Activated T-helper 9 cell treated with anti-CD3 and anti-CD28 coated beads, Interleukin-2, amount 50 U/mL, for 16 hours (primary cell): ENCODE measurements around the gene A4GNT.
"Not testable (repeated sequence)": the region's sequence is repeated elsewhere in the genome, so short reads cannot be mapped to it uniquely, and the experiment has no call there.

Experiments
- DNase-seq: peaks from one replicate; pipeline ENCODE4 v3.0.0-alpha.2; 2020; ENCODE audit warnings: low read depth

A4GNT gene

GRCh38 chr3:138132239-138132638 is at the start of gene A4GNT:
Gene A4GNT (minus strand): TSS chr3:138132390. CDS start chr3:138131256, 1,134 bp downstream.
- DNase-seq = no peak

- DNase-seq = no peak
Measured at GRCh38 chr3:138180375-138181029, 48.3 kb upstream of the A4GNT start.

DNA sequence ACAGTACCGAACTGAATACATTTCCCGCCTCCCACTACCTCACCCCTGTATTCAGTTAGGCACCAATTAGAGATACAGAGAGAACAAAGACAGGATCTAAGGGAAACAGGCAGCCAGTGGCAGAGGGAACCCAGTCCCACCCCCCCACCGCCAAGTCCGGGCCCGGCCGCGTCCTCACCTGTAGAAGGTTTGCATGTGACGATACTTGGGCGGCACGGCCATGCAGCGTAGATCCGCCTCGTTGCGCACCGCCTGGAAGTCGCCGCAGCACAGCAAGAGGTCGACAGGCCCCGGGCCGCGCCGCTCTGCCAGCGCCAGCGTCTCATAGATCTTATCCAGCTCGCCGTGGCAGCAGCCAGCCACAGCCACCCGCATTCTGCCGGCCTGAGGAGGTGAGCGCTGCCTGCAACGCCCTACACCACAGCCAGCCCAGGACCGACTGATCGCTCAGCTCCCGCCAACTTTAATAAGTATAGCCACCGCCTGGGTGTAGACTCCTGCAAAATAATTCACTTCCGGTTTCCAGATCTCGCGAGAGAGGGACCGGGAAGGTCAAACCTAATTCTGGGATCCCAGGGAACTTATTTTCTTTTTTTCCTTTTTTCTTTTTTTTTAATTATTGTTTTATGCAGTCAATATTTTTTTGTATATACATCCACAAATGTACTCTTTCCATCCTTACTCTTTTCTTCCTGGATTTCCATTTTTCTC is 42.4 kb upstream of the A4GNT start, which contains the start of gene DBR1:
Gene DBR1 (minus strand): TSS at position 501 of the 711 bp plus-strand sequence. CDS start 126 bp downstream, at position 375.
- DNase-seq = peak; percentile 55

GRCh38 chr3:138173769-138174420 is 41.7 kb upstream of the A4GNT start:
- no peak for DNase-seq

DNA sequence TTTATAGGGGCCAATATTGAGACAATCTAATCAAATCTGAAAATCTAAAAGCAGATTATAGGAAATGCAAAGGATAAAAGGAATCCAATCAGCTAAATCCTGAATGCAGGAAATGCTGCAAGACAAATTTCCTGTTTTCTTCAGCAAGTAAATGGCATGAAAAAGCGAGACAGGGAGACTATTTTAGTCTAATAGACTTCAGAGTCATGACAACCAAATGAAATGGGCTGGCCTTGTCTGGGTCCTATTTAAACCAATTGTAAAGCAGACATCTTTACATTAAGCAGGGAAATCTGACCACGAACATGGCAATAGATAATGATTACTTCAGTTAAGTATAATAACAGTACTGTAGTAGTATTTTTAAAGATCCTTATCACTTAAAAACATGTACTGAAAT is 40.4 kb upstream of the A4GNT start:
- no peak for DNase-seq

DNA sequence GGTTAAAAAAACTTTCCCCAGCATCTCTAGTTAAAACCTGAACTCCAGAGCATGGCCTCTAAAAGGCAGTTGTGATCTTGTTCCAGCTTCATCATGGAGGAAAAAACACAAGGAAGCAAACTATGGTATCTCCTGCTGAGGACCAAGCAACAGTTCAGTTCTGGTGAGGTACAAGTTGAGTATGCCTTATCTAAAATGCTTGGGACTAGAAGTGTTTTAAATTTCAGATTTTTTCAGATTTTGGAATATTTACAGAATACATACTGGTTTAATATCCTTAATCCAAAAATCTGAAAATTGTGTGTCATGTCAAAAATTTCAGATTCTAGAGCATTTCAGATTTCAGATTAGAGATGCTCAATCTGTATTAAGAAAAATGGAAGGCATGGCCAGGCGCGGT is 32.9 kb upstream of the A4GNT start:
- no peak for DNase-seq

DNA sequence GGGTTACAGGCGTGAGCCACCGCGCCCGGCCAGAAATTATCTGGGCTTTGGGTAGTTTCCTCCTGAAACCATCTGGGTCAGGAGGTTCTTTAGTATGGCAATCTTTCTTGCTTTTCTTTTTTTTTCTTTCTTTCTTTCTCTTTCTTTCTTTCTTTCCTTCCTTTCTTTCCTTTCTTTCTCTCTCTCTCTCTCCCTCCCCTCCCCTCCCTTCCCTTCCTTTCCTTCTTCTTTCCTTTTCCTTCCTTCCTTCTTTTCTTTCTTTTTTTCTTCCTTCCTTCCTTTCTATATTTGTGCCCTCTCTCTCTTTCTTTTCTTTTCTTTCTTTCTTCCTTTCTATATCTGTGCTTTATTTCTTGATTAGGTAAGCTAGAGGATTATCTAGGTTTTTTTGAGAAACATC is 25.6 kb upstream of the A4GNT start:
- DNase-seq = no peak

DNA sequence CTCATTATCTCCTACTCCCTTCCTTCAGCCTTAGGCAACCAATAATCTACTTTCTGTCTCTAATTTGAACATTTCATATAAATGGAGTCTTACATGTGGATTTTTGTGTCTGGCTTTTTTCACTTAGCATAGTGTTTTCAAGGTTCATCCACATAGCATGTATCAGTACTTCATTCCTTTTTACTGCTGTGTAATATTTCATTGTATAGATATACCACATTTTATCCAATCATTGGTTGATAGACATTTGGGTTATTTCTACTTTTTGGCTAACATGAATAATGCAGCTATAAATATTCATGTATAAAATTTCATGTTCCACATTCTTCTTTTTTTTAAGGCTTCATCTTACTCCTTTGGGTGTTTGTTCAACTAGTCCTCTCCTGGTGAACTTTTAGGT is 22.3 kb upstream of the A4GNT start:
- DNase-seq = no peak

- no peak for DNase-seq
Measured at GRCh38 chr3:138148503-138148902, 16.3 kb upstream of the A4GNT start.

GRCh38 chr3:138142181-138142580 is 10.0 kb upstream of the A4GNT start:
- DNase-seq = not testable (repeated sequence)

DNA sequence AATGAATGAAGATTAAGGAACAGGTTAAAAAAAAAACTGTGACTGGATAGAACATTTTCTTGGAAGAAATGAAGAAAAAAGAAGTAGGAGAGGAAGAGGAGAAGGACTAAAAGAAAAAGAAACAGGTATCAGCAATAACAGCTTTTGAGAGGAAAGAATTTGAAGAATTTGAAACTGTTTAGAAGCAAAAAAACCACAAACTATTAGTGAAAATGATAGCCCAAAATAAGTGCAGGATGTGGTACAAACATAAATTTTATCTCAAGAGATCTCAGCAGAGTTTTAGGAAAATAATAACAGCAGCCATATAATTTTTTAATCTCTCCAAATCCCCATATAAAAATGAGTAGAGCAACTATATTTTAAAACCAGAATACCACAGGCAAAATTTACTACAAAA is 8.8 kb upstream of the A4GNT start:
- no peak for DNase-seq

DNA sequence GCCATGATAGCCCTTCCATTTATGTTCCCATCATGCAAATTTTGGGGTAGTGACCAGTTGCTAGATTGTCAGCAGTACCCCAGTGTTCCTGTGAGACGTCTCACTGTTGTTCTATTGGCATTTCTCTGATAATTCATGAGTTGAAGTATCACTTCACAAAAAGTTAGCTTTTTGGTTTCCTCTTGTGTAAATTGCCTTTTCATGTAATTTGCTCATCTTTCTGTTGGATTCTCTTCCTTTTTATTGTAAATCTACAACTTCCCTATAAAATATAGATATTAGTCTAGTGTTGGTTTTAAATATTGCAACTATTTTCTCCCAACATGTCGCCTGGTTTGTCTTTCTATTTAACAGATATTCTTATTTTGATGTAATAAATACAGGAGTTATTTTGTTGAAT is 7.5 kb upstream of the A4GNT start:
- no peak for DNase-seq

GRCh38 chr3:138137861-138138260 is 5.7 kb upstream of the A4GNT start:
- no peak for DNase-seq

DNA sequence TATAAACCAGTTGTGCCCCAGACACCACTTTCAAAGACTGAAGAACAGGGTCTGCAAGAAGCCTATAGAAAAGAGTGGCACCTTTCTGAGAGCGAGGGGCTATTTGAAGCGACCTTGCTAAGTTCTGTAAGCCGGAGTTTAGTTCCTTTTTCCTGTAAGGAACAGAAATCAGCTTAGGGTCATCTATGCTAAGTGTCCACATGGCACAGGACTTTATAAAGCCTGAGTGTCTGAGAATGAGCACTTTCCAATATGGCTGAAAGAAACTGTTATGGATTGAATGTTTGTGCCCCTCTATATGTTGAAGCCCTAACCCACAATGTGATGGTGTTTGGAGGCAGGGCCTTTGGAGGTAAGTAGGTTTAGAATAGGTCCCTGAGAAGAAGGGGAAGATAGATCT is 4.0 kb upstream of the A4GNT start:
- DNase-seq = no peak

DNA sequence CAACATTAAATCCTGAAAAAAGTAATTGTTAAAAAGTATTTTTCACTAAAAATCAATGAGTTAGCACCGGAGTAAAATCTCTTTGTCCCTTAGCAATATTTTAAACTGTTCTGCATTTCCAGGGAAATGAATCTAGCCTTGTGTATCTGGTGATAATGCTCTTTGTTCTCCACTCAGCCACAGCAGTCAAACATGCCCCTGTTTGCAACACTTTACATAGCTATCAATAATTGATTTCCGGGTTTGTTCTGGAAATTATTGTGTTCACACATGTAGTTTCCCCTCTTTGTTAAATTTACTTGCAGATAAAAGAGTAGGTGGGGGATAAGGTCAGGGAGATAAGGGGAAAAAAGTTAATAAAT is 3.6 kb upstream of the A4GNT start:
- DNase-seq = no peak

DNA sequence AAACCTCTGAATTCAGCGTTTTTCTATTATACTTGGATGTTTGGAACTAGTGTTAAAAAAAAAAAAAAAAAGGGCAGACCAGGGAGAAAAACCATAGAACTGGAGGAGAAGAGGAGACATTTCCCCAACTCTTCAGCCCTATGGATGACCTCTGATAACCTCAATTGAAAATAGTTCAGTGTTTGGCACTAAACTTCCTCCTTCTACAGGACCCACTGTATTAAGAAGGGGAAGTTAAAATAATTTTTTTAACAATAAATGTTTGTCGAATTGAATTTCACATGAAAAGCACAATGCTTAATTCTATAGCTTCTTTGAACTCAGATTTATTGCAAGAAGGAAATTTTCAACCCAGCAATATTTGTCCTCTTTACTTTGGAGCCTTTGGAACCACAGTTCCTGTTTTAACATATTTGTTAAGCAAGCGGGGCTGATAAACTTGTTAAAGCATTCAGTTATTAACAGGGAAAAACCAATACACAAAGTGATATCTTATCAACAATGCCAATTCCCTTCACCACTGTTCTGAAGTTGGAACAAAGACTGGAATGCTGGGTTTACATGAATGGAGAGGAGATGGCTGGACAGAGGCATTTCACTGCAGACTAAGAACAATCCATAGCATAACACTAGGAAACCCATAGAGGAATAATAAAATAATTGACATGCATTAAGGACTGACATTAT is 3.1 kb upstream of the A4GNT start:
- DNase-seq = no peak

DNA sequence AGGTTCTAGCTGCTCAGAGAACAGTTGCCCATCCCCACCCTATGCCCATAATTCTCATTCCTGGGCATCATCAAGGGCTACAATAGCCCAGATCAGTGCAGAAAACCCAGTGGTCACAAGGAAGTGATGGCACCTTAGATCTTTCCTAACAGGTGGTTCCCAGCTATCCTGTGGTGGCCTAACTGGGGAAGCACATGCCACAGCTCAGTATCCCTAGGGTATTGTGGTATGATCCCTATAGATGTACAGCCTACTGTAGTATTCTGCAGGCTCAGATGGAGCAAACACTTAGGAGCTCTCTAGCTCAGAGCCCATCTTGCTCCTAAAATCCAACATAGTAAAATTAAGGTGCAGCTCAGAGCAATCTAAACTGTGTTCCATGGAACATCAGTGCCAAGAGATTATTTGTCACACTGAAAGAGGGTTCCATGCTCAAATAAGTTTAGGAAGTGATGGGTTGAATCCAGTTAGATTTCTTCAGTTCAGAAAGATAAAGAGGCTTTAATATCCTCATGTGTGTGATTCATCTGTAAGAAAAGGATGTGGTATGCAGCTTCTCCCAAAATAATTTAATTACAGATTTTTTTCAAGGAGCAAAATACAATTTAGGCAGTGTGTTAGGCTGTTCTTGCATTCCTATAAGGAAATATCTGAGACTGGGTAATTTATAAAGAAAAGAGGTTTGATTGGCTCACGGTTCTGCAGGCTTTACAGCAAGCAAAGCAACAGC is 4.4 kb downstream of the A4GNT start:
- no peak for DNase-seq

DNA sequence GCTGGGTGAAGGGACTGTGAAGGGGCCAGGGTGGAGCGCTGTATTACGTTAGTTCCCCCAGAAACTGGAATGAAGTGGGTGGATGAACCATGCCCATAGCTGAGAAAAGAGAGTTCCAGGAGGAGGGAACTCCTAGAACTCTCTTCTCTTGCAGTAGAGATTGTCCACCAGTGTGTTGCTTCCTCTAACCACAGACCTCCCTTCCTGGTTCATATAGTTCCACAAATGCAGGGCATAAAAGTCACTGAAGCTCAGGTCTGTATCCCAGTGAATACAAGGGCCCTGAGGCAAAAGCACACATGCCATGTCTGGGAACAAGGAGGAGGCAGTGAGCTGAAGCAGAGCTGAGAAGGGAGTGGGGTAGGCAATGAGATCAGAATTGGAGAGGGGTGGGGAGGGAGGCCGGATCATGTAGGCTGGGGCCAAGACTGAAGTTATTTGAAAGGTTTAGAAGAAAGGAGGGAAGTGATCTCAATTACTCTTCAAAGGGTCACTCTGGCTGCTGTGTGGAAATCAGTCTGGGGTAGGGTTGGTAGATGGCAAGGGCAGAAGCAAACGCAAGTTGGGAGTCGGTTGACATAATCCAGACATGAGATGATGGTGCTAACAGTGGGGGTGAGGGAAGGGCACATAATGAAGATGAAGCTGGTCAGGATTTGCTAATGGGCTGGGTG is 6.5 kb downstream of the A4GNT start:
- DNase-seq = no peak

GRCh38 chr3:138124706-138125355 is 7.4 kb downstream of the A4GNT start:
- DNase-seq = no peak

- no peak for DNase-seq
Measured at GRCh38 chr3:138124188-138124587, 8.0 kb downstream of the A4GNT start.

DNA sequence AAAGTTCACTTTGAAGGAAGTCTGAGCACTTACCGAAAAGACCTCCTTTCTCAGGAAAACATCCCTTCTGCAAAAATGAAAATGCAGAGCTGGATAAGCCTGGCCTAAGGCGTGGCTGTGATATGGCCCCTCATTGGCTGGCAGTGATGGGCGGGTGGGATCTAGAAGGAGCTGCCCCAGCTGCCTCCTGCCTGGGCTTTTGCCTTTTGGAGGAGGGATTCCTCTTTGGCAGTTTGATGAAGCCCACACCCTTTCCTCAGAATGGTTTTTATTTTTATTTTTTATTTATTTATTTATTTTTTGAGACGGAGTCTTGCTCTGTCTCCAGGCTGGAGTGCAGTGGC is 12.8 kb downstream of the A4GNT start:
- no peak for DNase-seq
